HG02973 (cell line): ENCODE data around the gene GSTM1.

ENCODE experiments used
- ATAC-seq: cut with Tn5 transposase; IDR thresholded peaks from one replicate; pipeline ENCODE4 v1.9.1; 2021; ENCODE audit warnings: moderate library complexity; ENCODE audit not compliant: unreplicated experiment

The GSTM1 gene

GRCh38 chr1:109726007-109726406, 38.4 kb downstream of the GSTM1 start:
- ATAC-seq: no peak

- ATAC-seq: no peak
These were observed 39.2 kb downstream of the GSTM1 start for GRCh38 chr1:109726728-109727373.

- ATAC-seq: no peak
These were observed 41.3 kb downstream of the GSTM1 start for GRCh38 chr1:109728870-109729269.

- ATAC-seq: no peak
These were observed 43.0 kb downstream of the GSTM1 start for GRCh38 chr1:109730666-109731065.

- ATAC-seq: no peak
These were observed 44.8 kb downstream of the GSTM1 start for GRCh38 chr1:109732390-109732881.

GRCh38 chr1:109733236-109733870, 45.7 kb downstream of the GSTM1 start:
- no peak for ATAC-seq

- peak; percentile 82 for ATAC-seq
These were observed 52.4 kb downstream of the GSTM1 start for GRCh38 chr1:109739738-109740614.

- ATAC-seq: no peak
These were observed 53.2 kb downstream of the GSTM1 start, which contains the start of gene GSTM3 for GRCh38 chr1:109740615-109741373. Gene GSTM3 (minus strand): TSS chr1:109741038. CDS start chr1:109740287, 751 bp downstream.
